Ishikawa (cell line): ENCODE data around the gene RGP1.

ENCODE experiments used
- EP300 ChIP-seq: IDR thresholded peaks from 2 replicates; pipeline ENCODE4 v1.6.1; 2012; ENCODE audit warnings: borderline replicate concordance
- TF ChIP-seq, protein P1 (sequence below): IDR thresholded peaks from 2 replicates; pipeline ENCODE4 v1.6.1; 2012

DNA sequence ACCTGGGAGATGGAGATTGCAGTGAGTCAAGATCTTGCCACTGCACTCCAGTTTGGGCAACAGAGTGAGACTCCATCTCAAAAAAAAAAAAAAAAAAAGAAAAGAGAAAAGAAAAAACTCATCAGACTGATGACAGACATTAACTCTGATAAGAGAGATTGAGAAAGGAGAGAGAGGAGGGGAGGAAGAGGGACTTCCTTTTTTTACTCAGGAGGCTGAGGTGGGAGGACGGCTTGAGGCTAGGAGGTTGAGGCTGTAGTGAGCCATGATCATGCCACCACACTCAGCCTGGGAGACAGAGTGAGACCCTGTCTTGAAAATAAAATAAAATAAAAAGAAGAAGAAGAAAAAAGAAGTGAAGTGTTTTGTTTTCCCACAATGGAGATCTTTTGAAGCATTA, 14.7 kb downstream of the RGP1 start:
- TF ChIP-seq, protein P1, sequence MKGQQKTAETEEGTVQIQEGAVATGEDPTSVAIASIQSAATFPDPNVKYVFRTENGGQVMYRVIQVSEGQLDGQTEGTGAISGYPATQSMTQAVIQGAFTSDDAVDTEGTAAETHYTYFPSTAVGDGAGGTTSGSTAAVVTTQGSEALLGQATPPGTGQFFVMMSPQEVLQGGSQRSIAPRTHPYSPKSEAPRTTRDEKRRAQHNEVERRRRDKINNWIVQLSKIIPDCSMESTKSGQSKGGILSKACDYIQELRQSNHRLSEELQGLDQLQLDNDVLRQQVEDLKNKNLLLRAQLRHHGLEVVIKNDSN: no peak
- no peak for TF ChIP-seq EP300
